22Rv1 (cell line): Measurements from ENCODE around the gene DDX27.

ENCODE experiments used
- CTCF ChIP-seq: fragments of 450-650 bp; IDR thresholded peaks from 2 replicates; pipeline ENCODE4 v1.5.1; 2017; ENCODE audit warnings: mild to moderate bottlenecking
- ZFX ChIP-seq: fragments of 450-650 bp; IDR thresholded peaks from 2 replicates; pipeline ENCODE4 v1.6.1; 2017; ENCODE audit warnings: antibody characterized with exemption, borderline replicate concordance

GRCh38 chr20:49225896-49226295 lies 6.7 kb downstream of the DDX27 start:
- no peak for TF ChIP-seq CTCF
- TF ChIP-seq ZFX: no peak
